Body of pancreas (tissue), 4 donors: ENCODE measurements around the gene ADAM10.

ENCODE experiments used
- POLR2A ChIP-seq, 3 donors: fragments of 450-650 bp; IDR thresholded peaks; one replicate each; pipeline ENCODE4 v1.6.1; 2016; ENCODE audit warnings: antibody characterized with exemption in 3 of 3, mild to moderate bottlenecking in 2 of 3
- TF ChIP-seq, protein P1 (sequence below), 7 experiments: fragments of 450-650 bp in 4 of 7; fragments of 200-600 bp in 3 of 7; sonication (generic) in 3 of 7; IDR thresholded peaks; one replicate each; pipeline ENCODE4 v1.5.1; 2016 to 2019; ENCODE audit warnings: antibody characterized with exemption in 7 of 7

DNA sequence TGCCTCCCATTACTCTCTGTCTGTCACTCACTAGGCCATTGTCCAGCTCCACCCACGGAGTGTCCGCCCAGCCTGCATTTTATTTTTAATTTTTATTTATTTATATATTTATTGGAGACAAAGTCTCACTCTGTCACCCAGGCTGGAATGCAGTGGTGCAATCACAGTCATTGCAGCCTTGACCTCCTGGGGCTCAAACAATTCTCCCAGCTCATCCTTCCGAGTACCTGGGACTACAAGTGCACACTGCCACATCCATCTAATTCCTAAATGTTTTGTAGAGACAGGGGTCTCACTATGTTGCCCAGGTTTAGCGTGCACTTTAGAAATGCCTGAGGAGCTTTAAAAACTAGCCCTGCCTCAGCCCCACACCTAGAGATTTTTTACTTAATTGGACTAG is 176.2 kb downstream of the ADAM10 start:
- TF ChIP-seq, protein P1, sequence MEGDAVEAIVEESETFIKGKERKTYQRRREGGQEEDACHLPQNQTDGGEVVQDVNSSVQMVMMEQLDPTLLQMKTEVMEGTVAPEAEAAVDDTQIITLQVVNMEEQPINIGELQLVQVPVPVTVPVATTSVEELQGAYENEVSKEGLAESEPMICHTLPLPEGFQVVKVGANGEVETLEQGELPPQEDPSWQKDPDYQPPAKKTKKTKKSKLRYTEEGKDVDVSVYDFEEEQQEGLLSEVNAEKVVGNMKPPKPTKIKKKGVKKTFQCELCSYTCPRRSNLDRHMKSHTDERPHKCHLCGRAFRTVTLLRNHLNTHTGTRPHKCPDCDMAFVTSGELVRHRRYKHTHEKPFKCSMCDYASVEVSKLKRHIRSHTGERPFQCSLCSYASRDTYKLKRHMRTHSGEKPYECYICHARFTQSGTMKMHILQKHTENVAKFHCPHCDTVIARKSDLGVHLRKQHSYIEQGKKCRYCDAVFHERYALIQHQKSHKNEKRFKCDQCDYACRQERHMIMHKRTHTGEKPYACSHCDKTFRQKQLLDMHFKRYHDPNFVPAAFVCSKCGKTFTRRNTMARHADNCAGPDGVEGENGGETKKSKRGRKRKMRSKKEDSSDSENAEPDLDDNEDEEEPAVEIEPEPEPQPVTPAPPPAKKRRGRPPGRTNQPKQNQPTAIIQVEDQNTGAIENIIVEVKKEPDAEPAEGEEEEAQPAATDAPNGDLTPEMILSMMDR (IDR thresholded peaks at IDR 0.05) = no peak
- TF ChIP-seq POLR2A (IDR thresholded peaks at IDR 0.05) = no peak
